ENCODE results near the gene CALB2.

Gene CALB2

GRCh38 chr16:71389330-71389729 lies 30.8 kb downstream of the CALB2 start:
- DNase-seq (ENCODE audit: low spot score): no peak

- no peak for DNase-seq (ENCODE audit: low spot score)
Observed at GRCh38 chr16:71396594-71396993, 38.1 kb downstream of the CALB2 start.

GRCh38 chr16:71399801-71400563 lies 41.5 kb downstream of the CALB2 start:
- DNase-seq (ENCODE audit: low spot score): no peak

- DNase-seq (ENCODE audit: low spot score): no peak
Observed at GRCh38 chr16:71402007-71402406, 43.5 kb downstream of the CALB2 start.

GRCh38 chr16:71402674-71403073 lies 44.2 kb downstream of the CALB2 start:
- DNase-seq (ENCODE audit: low spot score): no peak

- no peak for DNase-seq (ENCODE audit: low spot score)
Observed at GRCh38 chr16:71404364-71404763, 45.8 kb downstream of the CALB2 start.

- DNase-seq (ENCODE audit: low spot score): no peak
Observed at GRCh38 chr16:71406316-71406715, 47.8 kb downstream of the CALB2 start.

- no peak for DNase-seq (ENCODE audit: low spot score)
Observed at GRCh38 chr16:71406724-71407123, 48.2 kb downstream of the CALB2 start.

- no peak for DNase-seq (ENCODE audit: low spot score)
Observed at GRCh38 chr16:71407731-71408130, 49.2 kb downstream of the CALB2 start.

- no peak for DNase-seq (ENCODE audit: low spot score)
Observed at GRCh38 chr16:71408536-71408935, 50.0 kb downstream of the CALB2 start.

GRCh38 chr16:71409011-71409775 lies 50.7 kb downstream of the CALB2 start:
- DNase-seq (ENCODE audit: low spot score): no peak

GRCh38 chr16:71410146-71410545 lies 51.6 kb downstream of the CALB2 start:
- no peak for DNase-seq (ENCODE audit: low spot score)

- peak; percentile 47 for DNase-seq (ENCODE audit: low spot score)
Observed at GRCh38 chr16:71412270-71413160, 54.0 kb downstream of the CALB2 start.

- DNase-seq (ENCODE audit: low spot score): no peak
Observed at GRCh38 chr16:71413341-71413740, 54.8 kb downstream of the CALB2 start.

GRCh38 chr16:71414038-71414437 lies 55.5 kb downstream of the CALB2 start:
- DNase-seq (ENCODE audit: low spot score): no peak

GRCh38 chr16:71421911-71422310 lies 63.4 kb downstream of the CALB2 start:
- DNase-seq (ENCODE audit: low spot score): no peak

- no peak for DNase-seq (ENCODE audit: low spot score)
Observed at GRCh38 chr16:71423016-71423415, 64.5 kb downstream of the CALB2 start.

GRCh38 chr16:71423865-71424264 lies 65.3 kb downstream of the CALB2 start:
- DNase-seq (ENCODE audit: low spot score): no peak

GRCh38 chr16:71424626-71425025 lies 66.1 kb downstream of the CALB2 start:
- DNase-seq (ENCODE audit: low spot score): no peak

- DNase-seq (ENCODE audit: low spot score): no peak
Observed at GRCh38 chr16:71425746-71426068, 67.2 kb downstream of the CALB2 start.

GRCh38 chr16:71426069-71426879 lies 67.8 kb downstream of the CALB2 start:
- DNase-seq (ENCODE audit: low spot score): no peak

Data from putamen (tissue), 1 donor.